ENCODE measurements around the gene ANKRD53.

The ANKRD53 gene

GRCh38 chr2:70978341-70979179, at the start of gene ANKRD53:
Gene ANKRD53 (plus strand): TSS chr2:70978630. CDS start chr2:70978646, 16 bp downstream.
- DNase-seq: peak; percentile 43

GRCh38 chr2:70930371-70931329, 47.8 kb upstream of the ANKRD53 start:
- DNase-seq: no peak

- DNase-seq: no peak
These were observed 46.9 kb upstream of the ANKRD53 start for GRCh38 chr2:70931376-70932000.

GRCh38 chr2:70932631-70933230, 45.7 kb upstream of the ANKRD53 start:
- DNase-seq: no peak

- no peak for DNase-seq
These were observed 43.4 kb upstream of the ANKRD53 start for GRCh38 chr2:70934981-70935380.

GRCh38 chr2:70935468-70936164, 42.8 kb upstream of the ANKRD53 start, which contains the start of gene ATP6V1B1:
Gene ATP6V1B1 (plus strand): TSS chr2:70935900. CDS start chr2:70935955, 55 bp downstream.
- DNase-seq: no peak

GRCh38 chr2:70936165-70936978, 42.1 kb upstream of the ANKRD53 start:
- DNase-seq: no peak

GRCh38 chr2:70936979-70937811, 41.2 kb upstream of the ANKRD53 start:
- no peak for DNase-seq

- DNase-seq: no peak
These were observed 40.4 kb upstream of the ANKRD53 start for GRCh38 chr2:70937866-70938585.

- DNase-seq: no peak
These were observed 39.9 kb upstream of the ANKRD53 start for GRCh38 chr2:70938586-70938950.

- DNase-seq: no peak
These were observed 39.2 kb upstream of the ANKRD53 start for GRCh38 chr2:70939001-70939838.

- no peak for DNase-seq
These were observed 38.4 kb upstream of the ANKRD53 start for GRCh38 chr2:70939839-70940580.

- DNase-seq: no peak
These were observed 37.2 kb upstream of the ANKRD53 start for GRCh38 chr2:70941186-70941585.

GRCh38 chr2:70941701-70942100, 36.7 kb upstream of the ANKRD53 start:
- no peak for DNase-seq

GRCh38 chr2:70942396-70943204, 35.8 kb upstream of the ANKRD53 start:
- DNase-seq: no peak

- DNase-seq: no peak
These were observed 35.1 kb upstream of the ANKRD53 start for GRCh38 chr2:70943205-70943871.

Data from activated T-cell treated with anti-CD3 and anti-CD28 coated beads, Interleukin-2, amount 50 U/mL, for 1 hour (primary cell).